Measurements from ENCODE around the gene UTS2R.

DNA sequence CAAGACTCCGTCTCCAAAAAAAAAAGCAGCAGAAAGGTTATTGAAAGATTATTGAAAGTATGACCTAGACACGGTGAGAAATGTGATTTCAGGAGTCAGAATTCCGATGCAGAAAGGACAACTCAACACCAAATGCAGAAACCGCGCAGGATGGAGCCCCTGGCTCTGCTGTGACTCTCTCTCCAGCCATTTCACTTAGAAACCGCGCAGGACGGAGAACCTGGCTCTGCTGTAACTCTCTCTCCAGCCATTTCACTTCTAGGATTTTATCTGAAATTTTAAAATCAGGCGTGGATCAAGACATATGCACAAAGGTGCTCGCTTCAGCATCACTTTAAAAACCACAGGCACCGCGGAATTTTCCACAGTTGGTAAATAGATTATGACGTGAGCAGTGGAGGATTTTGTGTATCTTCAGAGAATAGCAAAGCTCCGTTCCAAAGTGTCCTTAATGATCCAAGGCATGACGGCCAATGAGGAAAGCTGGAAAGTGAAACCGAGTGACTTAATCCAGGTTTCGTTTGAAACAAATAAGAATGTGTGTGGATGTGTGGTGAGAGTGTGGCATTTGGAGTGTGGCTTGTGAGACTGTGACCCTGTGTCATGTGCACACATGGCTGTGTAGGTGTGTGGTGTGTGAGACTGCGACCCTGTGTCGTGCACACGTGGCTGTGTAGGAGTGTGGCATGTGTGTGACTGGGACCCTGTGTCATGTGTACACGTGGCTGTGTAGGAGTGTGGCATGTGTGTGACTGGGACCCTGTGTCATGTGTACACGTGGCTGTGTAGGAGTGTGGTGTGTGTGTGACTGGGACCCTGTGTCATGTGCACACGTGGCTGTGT, 9.5 kb downstream of the UTS2R start:
- no peak for TF ChIP-seq TAF1 (IDR thresholded peaks at IDR 0.05; ENCODE audit: low read depth, low read length)
- no peak for TF ChIP-seq POLR2AphosphoS5 (IDR thresholded peaks at IDR 0.05; ENCODE audit: low read depth, low read length)
- TF ChIP-seq POLR2A (IDR thresholded peaks at IDR 0.05; ENCODE audit: low read depth, low read length), result no peak

Measured in GM12891 (cell line).